IPS DF 19.7 (cell line): ENCODE results near the gene OR56B4.
"Not testable (repeated sequence)": the region's sequence is repeated elsewhere in the genome, so short reads cannot be mapped to it uniquely, and the experiment has no call there.

Experiments
- DNase-seq: peaks from one replicate; pipeline ENCODE4 v3.0.0-alpha.2; 2013; ENCODE audit warnings: low read depth, low spot score

The OR56B4 gene, protein sequence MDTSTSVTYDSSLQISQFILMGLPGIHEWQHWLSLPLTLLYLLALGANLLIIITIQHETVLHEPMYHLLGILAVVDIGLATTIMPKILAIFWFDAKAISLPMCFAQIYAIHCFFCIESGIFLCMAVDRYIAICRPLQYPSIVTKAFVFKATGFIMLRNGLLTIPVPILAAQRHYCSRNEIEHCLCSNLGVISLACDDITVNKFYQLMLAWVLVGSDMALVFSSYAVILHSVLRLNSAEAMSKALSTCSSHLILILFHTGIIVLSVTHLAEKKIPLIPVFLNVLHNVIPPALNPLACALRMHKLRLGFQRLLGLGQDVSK

DNA sequence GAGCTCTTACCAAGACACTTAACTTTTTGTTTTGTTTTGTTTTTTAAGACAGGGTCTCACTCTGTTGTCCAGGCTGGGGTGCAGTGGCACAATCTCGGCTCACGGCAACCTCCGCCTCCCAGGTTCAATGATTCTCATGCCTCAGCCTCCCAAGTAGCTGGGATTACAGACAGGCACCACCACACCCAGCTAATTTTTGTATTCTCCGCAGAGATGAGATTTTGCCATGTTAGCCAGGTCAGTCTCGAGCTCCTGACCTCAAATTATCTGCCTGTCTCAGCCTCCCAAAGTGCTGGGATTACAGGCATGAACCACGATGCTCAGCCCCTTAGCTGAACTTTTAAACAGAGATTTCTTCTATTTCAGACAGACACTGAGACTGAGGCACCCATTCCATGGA lies at the start of gene OR56B4:
TSS of gene OR56B4 (plus strand) at position 301 of the 400 bp plus-strand sequence. CDS start at position 396, 95 bp downstream.
- not testable (repeated sequence) for DNase-seq

DNA sequence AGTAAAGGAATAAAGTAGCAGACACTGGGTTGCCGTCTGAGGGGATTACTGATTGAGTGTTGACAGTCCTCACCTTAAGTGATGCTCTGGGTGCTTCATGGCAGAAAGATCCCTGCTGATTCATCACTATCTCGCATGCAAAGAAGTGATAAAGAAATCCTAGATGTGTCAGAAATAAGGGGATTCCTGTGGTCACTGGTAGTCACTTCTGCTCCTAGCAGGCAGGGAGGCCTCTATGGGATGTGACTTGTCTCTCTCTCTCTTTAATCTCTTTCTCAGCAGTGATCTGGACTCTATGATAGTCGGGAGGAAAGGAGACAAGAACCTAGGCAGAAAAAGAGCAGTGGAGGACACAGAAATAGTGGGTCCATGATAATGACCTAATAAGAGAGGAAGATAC lies 46.0 kb upstream of the OR56B4 start:
- DNase-seq: no peak

DNA sequence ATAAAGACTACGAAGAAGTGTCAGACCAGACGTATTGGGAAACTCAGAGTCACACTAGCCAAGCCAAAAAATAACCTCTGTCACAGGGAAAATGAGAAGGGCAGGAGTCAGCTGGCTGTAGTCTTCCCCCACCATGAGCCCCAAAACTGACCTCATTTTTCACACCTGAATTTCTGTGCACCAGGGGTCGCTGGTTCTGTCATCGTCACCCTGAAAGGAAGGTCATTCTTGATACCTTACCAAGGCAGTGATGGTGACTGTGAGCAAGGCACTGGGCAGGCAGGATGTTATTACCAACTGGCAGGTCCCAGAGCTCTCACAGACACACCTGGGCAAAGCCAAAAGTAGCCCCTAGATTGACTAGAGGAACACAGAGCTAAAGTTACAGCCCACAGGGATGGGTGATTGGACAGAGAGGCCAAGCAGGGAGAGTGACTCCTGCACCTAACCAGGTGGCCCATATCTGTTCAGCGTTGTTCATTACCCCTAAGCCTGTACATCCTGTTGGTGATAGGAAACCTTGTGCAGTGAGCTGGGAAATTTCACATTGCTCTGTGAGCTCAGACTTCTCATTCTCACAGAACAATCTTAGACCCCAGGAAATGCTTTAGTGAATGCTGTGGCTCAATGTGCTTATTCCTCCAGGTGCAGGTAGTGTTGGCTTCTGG lies 44.7 kb upstream of the OR56B4 start:
- DNase-seq: no peak

- DNase-seq: no peak
Measured at GRCh38 chr11:6067502-6067901, 40.0 kb upstream of the OR56B4 start.

GRCh38 chr11:6076443-6076842 lies 31.0 kb upstream of the OR56B4 start:
- not testable (repeated sequence) for DNase-seq

DNA sequence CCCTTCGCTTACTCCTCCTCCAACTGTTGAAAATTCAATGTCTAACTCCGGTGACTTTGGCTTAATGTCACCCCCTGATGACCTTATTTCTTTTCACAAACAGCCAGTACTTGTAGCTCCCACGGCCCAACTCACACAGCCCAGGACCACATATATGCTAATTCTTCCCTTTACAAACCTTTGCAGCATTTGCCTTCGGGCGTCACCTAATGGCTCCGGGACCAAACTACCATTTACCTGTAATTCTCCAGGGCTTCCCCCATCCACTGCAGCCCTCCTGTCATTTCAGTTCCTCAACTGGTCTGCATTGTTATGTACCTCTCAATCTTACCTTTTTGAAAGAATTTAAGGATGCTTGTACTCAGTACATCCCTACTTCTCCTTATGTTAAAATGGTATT lies 29.8 kb upstream of the OR56B4 start:
- no peak for DNase-seq

DNA sequence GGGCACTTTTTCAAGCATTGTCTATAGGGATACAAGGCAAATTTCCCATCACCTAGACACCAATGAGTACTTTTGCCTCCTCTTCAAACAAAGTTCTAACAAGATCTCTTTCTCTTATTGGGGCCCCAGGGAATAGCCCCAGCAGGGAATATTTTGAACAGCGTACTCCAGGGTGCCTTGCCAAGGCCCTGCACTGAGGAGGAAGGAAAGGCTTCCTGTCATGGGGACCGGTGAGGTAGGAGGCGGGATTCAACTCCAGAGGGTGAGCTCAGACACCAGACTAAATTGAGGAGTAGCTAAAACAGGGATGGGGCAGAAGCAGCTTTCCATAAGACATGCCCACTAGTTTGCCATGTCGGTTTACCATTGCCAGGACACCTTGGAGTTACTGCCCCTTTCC lies 28.0 kb upstream of the OR56B4 start:
- DNase-seq: no peak

- DNase-seq: no peak
Measured at GRCh38 chr11:6083129-6083528, 24.4 kb upstream of the OR56B4 start.

DNA sequence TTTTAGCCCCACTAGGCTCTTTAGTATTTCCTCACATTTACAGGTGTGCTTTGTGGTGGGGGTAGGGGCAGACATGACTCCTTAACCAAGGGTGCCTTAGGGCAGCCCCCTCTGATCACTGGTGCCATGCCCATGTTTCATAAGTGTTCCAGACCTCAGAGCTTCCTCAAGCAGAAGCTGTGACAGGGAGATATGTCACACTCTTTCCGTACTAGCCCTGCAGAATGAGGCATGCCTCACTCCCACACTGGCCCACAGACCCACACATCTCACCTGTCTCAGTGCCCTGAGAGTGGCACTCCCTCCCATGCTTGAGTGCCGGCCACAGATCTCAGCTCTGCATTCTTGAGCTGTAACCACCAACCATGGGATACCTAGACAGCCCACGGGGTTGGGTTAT lies 22.9 kb upstream of the OR56B4 start:
- DNase-seq: no peak

GRCh38 chr11:6094186-6094585 lies 13.3 kb upstream of the OR56B4 start:
- no peak for DNase-seq

DNA sequence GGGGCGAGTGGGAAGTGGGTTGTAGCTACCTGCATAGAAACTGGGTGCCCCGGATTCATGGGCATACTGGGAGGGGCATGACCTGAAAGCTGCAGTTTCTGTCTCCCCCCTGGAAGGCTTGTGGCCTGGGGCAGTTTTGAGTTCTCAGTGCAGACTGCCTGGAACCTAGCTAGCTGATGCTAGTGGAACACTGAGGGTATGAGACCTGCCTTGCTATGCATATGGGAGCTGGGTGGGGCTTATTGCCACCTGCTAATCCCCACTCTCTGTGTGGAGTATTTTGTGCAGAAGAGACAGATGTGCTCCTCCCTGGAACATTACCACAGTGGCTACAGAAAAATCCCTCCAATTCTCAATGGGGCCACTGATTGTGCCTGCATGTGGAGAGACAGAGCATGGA lies 11.7 kb upstream of the OR56B4 start:
- DNase-seq: no peak

- no peak for DNase-seq
Measured at GRCh38 chr11:6096417-6096816, 11.1 kb upstream of the OR56B4 start.

DNA sequence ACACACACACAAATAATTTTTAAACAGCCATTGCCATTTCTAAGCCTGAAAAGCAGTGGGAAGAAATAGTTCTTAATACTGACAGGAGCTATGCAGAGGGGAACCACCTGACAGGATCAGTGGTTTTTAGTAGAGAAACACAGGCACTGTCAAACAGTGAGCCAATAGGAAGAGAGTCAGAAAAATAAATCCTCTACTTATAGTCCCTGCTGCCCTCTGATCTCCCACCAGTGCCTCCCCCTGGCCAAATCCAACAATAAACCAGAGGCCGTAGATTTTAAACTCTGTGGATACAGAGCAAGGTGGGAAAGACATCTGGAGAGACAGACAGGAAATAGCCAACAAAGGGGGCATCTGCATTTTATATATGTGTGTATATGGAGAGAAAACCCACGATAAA lies 7.9 kb upstream of the OR56B4 start:
- DNase-seq: no peak

DNA sequence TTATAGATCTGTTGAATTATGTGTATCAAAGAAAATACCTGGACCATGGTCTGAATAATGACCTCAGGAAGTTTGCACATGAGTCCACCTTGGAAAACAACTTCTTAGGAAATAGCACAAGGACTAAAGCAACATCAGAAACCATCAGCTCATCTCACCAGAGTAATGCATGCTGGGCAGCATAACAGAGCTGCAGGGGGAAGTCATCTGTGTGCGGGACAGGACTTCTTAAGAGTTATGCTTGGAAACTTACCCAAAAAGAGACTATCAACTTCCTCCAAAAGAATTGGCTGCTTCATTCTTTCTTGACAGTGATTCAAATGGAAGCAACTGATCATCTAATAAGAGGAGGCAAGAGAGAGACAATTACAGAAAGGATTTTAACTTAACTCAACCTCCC lies 2.5 kb downstream of the OR56B4 start:
- no peak for DNase-seq

DNA sequence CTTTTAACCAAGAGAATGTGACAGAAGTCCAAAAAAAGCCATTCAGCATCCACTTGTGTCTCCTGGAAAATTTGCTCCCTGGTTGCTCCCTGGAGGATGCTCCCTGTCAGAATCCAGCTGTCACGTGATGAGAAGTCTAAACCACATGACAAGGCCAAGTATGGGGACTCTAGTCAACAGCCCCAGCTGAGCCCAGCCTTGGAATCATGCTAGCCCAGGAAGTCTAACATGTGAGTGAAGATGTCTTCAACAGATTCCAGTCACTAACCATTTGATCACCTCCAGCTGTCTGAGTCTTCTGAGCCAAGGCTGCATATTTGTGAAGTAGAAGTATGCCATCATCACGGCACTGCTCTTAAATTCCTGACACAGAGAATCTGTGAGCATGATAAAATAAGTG lies 4.2 kb downstream of the OR56B4 start:
- DNase-seq: no peak

DNA sequence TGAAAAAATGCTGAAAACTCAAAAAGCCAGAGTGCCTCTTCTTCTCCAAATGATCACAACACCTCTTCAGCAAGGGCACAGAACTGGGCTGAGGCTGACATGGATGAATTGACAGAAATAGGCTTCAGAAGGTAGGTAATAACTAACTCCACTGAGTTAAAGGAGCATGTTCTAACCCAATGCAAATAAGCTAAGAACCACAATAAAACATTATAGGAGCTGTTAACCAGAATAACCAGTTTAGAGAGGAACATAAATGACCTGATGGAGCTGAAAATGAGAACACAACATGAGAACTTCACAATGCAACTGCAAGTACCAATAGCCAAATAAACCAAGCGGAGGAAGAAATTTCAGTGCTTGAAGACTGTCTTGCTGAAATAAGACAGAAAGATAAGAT lies 9.2 kb downstream of the OR56B4 start:
- DNase-seq: no peak

DNA sequence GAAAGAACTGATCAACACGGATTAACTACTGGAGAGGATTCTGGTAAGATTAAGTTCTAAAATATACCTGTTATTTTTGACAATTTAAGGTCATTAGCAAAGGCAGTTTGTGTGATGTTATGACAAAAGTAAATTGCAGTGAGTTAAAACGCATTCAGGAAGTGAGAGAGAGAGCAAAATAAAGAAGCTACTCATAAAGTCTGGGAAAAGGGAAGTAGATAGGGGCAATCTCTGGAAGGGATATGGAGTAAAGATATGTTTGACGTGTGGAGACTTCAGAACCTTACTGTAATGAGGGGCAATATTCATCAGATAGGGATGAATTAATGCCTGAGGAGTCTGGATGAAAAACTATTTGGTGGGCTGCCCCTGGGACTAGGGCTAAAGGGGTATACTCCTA lies 16.8 kb downstream of the OR56B4 start:
- no peak for DNase-seq

GRCh38 chr11:6127881-6128280 lies 20.4 kb downstream of the OR56B4 start:
- no peak for DNase-seq

- DNase-seq: no peak
Measured at GRCh38 chr11:6129011-6129410, 21.5 kb downstream of the OR56B4 start.

GRCh38 chr11:6129635-6130034 lies 22.2 kb downstream of the OR56B4 start:
- no peak for DNase-seq

GRCh38 chr11:6132431-6132830 lies 24.9 kb downstream of the OR56B4 start:
- no peak for DNase-seq

DNA sequence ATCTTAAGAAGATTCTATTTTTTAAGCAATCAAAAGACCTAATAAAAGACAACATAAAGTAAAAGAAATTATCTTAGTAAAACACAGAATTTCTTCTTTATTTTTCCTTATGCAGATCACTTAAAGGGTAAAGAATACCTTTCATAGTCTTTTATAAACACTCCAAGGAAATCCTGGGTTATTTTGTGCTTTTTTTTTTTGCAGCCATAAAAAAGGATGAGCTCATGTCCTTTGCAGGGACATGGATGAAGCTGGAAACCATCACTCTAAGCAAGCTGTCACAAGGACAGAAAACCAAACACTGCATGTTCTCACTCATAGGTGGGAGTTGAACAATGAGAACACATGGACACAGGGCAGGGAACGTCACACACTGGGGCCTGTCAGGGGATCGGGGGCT lies 28.5 kb downstream of the OR56B4 start:
- not testable (repeated sequence) for DNase-seq

DNA sequence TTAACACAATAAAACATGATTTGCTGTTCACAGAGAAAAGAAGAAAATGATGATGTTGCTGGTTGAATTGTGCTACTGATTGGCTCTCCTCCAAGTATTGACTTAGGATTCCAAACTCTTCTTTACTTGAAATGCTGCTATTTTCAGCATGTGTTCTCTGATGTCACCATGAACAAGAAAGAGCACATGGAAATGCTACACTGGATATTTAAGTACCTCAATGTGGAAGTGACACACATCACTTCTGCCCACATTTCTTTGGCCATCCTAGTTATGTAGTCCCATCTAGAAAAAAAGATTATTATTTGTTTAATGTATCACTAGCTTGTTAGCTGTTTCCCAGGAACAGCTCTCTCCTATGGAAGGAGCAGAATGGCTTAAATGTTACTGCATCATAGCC lies 35.5 kb downstream of the OR56B4 start:
- no peak for DNase-seq
